Activated CD8-positive, alpha-beta memory T cell treated with anti-CD3 and anti-CD28 coated beads, Interleukin-2, amount 50 U/mL, for 4 hours (primary cell): Measurements from ENCODE around the gene C4orf54.

Source experiments
- DNase-seq: peaks from one replicate; pipeline ENCODE4 v3.0.0-alpha.2; 2020

C4orf54 gene

GRCh38 chr4:99657798-99658197 lies at the start of gene C4orf54:
C4orf54 (minus strand) TSS chr4:99657828; CDS start chr4:99654648, 3,180 bp downstream.
- no peak for DNase-seq

GRCh38 chr4:99705891-99706290 lies 48.3 kb upstream of the C4orf54 start:
- no peak for DNase-seq

DNA sequence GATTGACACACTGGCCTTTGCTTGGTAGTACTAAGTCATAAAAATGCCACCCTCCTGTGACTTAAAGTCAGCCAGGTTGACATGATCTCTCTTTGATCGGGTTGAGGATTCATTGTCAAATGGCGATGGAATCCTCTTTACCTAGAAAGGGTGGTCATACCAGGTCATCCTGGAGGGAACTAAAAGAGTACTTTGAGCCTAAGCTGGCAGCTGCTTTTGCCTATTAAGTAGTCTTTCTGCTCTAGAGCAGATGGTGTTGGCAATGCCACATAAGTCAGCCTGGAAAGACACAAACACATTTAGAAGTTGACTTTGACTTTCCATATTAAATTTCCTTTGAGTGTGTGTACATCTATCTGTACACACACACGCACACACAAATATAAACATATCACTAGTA lies 39.2 kb upstream of the C4orf54 start:
- DNase-seq, result no peak

GRCh38 chr4:99693140-99693539 lies 35.5 kb upstream of the C4orf54 start:
- DNase-seq, result no peak

DNA sequence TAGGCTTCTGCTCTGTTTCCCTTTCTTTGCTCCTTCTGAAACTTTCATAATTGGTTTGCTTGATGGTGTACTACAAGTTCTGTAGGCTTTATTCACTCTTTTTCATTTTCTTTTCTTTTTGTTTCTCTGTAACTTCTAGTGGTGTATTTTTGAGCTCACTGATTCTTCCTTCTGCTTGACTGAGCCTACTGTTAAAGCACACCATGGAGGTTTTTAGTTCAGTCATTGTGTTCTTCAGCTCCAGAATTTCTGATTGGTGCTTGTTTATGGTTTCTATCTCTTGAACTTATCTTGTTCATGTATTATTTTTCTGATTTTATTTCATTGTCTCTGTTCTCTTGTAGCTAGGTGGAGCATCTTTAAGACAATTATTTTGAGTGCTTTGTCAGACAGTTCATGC lies 33.4 kb upstream of the C4orf54 start:
- no peak for DNase-seq

- no peak for DNase-seq
Measured at GRCh38 chr4:99690472-99690871, 32.8 kb upstream of the C4orf54 start.

- no peak for DNase-seq
Measured at GRCh38 chr4:99687120-99687519, 29.5 kb upstream of the C4orf54 start.

GRCh38 chr4:99685234-99685633 lies 27.6 kb upstream of the C4orf54 start:
- no peak for DNase-seq

- DNase-seq, result no peak
Measured at GRCh38 chr4:99683895-99684294, 26.3 kb upstream of the C4orf54 start.

GRCh38 chr4:99679976-99680375 lies 22.3 kb upstream of the C4orf54 start:
- DNase-seq, result no peak

- DNase-seq, result no peak
Measured at GRCh38 chr4:99679204-99679603, 21.6 kb upstream of the C4orf54 start.

DNA sequence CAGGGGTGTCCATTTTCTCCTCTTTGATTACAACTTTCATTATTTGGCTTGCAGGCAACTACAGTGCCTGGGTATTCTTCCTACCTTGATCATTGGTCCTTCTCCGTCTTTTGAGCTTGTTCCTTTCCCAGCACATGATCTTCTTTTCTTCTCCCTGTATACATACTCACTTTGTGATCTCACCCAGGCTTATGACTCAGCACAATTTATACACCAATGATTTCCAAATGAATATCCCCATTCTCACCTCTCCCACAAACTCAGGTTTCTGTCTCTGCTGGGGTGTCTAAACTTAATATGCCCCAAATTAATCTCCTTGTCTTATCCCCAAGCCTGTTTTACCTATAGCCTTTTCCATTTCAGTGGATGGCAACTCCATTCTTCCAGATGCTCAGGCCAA lies 19.5 kb upstream of the C4orf54 start:
- DNase-seq, result no peak

GRCh38 chr4:99670409-99671073 lies 12.9 kb upstream of the C4orf54 start:
- no peak for DNase-seq

- no peak for DNase-seq
Measured at GRCh38 chr4:99669084-99669483, 11.5 kb upstream of the C4orf54 start.

DNA sequence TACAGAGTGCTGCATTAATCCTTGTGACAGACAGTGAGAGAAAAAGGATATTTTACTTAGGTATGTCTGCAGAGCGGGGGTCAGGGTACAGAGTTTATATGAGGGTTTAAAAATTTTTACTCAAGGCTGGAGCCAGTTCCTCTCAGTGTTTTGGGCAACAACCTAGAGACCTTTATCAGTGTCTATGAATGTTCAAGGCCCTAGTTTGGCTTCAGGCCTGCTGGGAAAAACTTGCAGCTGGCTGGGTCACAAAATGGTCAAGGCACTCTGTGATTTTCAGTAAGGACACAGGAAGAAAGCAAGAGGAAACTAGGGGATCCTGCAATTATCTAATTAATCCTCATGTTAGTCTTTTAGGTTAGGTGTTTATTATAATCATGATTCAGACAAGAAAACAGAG lies 10.8 kb upstream of the C4orf54 start:
- DNase-seq, result no peak

DNA sequence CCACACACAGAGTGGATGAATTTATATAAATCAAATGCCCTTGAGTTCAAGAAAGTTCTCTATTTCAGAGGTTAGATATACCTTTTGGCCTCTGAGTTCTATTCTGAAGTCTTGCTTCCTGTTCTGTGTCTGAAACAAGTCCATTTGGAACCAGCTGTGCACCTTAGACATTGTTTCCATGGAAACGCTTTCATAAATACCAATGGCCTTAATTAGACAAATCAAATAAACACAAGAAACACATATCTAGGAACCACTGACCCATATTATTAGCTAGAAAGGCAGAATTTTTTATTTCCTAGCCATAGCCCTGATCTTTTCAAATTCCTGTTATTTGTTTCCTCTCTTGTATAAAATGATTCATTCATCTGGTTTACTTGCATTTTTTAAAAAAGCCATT lies 8.4 kb upstream of the C4orf54 start:
- no peak for DNase-seq

GRCh38 chr4:99664716-99665115 lies 7.1 kb upstream of the C4orf54 start:
- no peak for DNase-seq

- DNase-seq, result no peak
Measured at GRCh38 chr4:99661907-99662306, 4.3 kb upstream of the C4orf54 start.

DNA sequence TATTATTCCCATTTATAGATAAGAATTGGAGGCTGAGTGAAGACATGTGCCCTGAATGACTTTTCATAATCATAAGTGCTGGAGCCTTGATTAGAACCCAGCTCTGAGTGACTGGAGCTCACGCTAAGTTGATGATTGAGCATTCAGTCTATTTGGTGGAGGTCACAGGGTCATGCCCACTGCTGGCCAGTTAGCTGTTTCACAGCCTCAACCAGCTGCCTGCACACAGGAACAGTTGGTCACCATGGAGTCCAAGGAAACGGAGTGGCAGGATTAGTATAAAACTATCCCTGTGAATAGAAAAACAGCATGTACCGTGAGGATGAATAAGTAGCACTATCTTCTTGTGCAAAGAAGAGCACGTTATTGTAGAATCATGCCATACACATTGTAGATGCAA lies 1.0 kb upstream of the C4orf54 start:
- DNase-seq, result no peak

GRCh38 chr4:99655308-99656081 lies 2.1 kb downstream of the C4orf54 start:
- no peak for DNase-seq

GRCh38 chr4:99654361-99654761 lies 3.3 kb downstream of the C4orf54 start:
- no peak for DNase-seq

GRCh38 chr4:99653916-99654315 lies 3.7 kb downstream of the C4orf54 start:
- no peak for DNase-seq

DNA sequence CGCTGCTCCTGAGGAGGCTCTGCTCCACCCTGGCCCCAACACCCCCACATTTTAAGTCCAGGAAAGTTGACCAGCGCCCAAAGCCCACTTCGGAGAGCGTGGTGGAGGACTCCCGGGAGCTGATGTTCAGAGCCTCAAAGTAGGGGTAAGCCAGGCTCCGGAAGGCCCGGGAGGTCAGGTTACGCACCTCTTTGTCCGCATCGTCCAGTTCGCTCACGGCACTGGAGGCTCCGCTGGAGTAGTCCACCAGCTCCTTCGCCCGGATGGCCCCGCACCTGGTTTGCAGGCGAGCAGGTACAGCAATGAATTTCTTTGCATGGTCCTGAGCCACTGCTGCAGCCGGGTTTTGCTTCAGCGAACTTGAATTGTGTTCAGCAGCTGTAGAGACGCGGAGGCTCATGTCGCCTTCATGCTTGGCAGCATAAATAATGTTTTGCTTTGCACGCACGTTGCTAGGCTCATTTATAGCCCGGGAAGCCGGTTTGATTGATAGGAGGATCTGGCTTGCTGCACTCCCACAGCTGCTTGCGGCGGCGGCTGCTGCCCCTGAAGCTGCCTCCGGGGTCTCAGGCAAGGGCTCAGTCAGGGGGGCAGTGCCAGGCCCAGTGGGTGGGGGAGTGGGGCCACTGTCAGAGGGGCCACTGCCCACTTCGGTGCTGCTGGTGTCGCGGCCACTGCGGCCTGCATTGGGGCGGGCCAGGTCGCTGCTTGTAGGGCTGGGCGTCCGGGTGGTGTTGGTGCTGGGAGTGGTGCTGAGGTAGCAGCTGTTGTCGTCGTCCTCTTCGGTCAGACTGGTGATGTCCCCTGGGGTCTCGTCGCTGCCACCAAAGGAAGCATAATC lies 4.8 kb downstream of the C4orf54 start:
- no peak for DNase-seq
